A549 (cell line): ENCODE measurements around the gene PORCN.

Experiments
- HOXB5 ChIP-seq: fragments of 250-450 bp; sonication (Bioruptor Pico); IDR thresholded peaks from 2 replicates; pipeline ENCODE4 v1.5.0; 2020; ENCODE audit warnings: mild to moderate bottlenecking, moderate library complexity
- POLR2A ChIP-seq: IDR thresholded peaks from 2 replicates; pipeline ENCODE4 v1.6.1; 2012; ENCODE audit warnings: mild to moderate bottlenecking, low read length
- RNF2 ChIP-seq: fragments of 200-600 bp; sonication (generic); IDR thresholded peaks from 2 replicates; pipeline ENCODE4 v1.6.1; 2016; ENCODE audit warnings: low read depth, mild to moderate bottlenecking, antibody characterized with exemption, moderate library complexity, borderline replicate concordance
- SMC3 ChIP-seq: fragments of >200 bp; sonication (Bioruptor Twin); formaldehyde crosslinking; IDR thresholded peaks from 3 replicates; pipeline ENCODE4 v1.6.1; 2018; ENCODE audit warnings: inconsistent platforms

DNA sequence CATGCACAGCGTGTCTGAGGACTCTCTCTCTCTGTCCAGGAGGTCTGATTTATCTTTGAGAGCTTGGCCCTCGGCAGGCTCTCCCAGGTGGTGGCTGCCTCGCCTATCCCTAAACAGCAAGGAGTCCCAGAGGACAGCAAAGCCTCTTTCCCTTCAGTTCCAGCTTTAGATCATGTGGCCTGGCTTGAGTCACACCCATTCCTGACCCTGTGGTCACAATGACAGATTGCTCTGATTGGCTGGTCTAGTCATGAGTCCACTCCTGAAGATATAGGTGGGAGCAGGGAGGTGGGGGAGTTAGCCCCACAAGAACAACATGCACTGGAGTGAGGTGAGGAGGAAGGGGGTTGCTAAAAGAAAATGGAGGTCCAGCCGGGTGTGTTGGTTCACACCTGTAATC, 12.1 kb upstream of the PORCN start:
- TF ChIP-seq HOXB5: no peak
- no peak for TF ChIP-seq RNF2
- TF ChIP-seq POLR2A: no peak
- no peak for TF ChIP-seq SMC3
